Measurements from ENCODE around the gene ITGB5.

ITGB5 gene

DNA sequence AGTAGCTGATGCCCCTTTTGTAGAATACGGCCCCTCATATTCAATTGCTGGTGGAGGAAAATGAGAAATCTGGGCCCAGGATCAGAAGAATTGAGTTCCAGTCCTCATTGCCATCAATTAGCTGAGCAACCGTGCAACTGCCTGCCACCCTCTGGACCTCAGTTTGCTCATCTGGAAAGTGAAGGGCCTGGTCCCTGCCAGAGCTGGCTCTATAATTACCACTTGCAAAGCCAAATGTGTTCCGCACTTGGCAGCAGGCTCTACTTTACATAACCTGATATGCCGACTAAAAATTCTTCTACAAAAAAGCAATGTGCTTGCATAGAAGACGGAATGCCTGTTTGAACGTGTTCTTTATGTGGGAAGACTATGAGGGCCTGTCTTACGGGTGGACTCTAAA is 8.6 kb upstream of the ITGB5 start:
- no peak for DNase-seq

GRCh38 chr3:124893526-124893925 is 6.4 kb upstream of the ITGB5 start:
- DNase-seq, result no peak

DNA sequence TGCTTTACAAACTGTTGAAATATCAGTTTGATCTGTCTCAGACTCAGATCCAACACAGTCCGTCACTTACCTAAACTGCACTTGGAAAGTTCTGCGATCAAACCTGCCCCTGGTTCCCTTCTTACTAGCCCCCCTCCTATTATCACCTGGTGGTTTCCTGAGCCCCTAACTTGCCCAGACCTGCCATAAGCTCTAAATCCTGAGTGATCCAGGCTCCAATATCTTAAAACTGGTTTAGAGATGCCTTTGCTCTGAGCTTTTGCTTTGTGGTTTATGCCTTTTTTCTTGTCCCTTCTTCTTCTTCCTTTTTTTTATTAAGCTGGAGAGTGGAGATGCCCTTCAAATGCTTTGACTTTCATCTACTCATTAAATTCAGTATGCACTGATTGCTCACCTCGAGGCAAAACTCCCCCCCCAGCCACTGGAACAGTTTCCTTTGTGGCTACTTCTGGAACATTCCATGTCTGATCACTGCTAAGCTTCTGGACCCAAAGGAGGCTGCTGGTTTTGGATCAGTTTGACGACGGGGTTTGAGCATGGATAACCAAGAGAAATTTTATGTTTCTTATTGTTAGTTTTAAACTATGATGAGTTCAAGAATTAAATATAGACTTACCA is 3.5 kb upstream of the ITGB5 start:
- DNase-seq, result no peak

- DNase-seq, result no peak
Observed at GRCh38 chr3:124888482-124889441, 1.6 kb upstream of the ITGB5 start.

DNA sequence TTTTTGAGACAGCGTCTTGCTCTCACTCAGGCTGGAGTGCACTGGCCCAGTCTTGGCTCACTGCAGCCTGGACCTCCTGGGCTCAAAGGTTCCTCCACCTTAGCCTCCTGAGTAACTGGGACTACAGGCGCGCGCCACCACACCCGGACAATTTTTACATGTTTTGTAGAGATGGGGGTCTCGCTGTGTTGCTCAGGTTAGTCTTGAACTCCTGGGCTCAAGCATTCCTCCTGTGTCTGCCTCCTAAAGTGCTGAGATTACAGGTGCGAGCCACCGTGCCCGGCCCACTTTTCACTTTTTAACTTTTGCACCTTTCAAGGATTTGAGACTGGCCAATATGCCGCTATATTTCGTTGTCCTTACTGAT is 750 bp upstream of the ITGB5 start:
- DNase-seq, result no peak

DNA sequence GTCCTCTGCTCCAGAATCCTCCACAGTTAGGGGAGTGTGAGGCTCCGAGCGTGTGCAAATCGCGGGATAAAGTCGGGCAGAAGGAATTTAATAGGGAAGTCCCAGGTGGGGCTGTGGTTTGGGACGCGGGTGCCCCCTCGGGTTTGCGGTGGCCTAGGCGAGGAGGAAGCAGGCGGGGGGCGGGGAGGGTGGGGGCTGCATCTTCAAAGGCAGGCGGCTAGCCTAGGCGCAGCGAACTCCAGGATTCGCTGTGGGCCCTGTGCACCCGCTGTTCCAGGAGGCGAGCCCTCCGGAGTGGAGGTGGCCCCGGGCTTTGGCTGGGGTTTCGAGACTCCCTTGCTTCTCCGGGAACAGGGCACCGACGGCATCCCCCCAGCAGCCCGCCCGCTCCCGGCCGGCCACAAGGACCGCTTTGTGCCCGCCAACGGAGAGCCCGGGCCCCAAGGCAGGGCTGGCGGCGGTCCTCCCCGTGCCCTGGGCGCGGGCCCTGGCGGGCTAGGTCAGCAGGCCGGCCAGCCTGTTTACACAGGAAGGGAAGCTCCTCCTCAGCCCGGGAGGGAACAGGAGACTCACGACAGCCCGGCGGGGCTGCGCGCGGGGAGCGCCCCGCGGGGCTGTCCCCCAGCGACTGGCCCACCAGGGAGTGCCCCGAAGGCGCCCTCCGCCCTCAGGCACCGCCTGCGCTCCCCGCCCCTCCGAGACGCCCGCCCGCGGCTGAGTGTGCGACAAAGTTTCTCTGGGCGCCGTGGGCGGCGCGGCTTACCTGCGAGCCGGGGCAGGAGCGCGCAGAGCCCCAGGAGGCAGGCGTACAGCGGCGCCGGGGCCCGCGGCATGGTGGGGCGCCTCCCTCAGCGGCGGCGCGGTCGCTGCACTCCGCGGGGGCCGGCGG is 753 bp downstream of the ITGB5 start:
- DNase-seq, result peak; percentile 14

- no peak for DNase-seq
Observed at GRCh38 chr3:124885466-124886167, 1.5 kb downstream of the ITGB5 start.

DNA sequence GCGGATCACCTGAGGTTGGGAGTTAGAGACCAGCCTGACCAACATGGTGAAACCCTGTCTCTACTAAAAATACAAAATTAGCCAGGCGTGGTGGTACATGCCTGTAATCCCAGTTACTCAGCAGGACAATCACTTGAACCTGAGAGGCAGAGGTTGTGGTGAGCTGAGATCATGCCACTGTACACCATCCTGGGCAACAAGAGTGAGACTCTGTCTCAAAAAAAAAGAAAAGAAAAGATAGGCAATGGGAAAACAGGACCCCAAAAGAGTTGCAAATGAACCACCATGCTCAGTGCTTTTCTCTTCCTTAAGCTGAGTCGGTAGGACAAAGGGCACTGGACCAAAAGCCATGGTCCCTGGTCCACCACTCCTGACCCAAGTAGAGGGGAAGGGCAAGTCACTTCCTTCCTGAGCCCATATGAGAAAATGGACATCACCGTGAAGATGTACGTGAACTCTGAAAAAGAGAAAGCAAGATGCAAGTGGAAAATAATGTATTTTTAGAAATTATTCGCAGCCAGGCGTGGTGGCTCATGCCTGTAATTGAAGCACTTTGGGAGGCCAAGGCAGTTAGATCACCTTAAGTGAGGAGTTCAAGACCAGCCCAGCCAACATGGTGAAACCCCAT is 2.6 kb downstream of the ITGB5 start:
- no peak for DNase-seq

DNA sequence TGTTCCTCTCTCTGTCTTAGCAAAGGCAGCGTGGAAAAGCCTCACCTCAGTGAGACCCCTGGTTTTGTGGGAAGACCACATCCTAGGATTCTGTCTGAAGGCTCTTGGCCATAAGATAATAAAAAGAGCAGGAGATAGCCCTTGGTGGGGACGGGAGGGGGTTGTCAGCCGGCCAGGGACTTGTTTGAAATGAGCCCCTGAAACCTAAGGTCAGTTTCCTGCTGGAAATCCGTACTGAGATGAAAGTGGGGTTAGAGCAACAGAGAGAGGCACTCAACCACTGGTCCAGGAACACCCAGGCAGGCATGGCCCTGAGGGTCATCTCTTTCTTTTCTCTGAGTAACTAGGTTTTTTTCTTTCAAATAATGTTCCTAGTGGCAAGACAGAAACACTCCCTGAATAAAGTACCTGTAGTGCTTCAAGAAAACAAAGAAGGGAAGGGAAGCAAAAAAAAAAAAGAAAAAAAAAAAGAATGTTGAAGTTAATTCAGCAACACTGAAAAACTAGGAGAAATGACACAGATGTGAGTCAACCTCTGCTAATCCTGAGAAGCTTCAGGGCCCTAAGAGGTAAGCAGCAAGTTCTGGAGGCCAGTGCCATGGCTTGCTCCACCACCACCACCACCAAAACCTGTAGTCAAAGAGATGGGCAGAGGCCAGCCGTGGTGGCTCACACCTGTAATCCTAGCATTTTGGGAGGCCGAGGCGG is 3.2 kb downstream of the ITGB5 start:
- DNase-seq, result no peak

DNA sequence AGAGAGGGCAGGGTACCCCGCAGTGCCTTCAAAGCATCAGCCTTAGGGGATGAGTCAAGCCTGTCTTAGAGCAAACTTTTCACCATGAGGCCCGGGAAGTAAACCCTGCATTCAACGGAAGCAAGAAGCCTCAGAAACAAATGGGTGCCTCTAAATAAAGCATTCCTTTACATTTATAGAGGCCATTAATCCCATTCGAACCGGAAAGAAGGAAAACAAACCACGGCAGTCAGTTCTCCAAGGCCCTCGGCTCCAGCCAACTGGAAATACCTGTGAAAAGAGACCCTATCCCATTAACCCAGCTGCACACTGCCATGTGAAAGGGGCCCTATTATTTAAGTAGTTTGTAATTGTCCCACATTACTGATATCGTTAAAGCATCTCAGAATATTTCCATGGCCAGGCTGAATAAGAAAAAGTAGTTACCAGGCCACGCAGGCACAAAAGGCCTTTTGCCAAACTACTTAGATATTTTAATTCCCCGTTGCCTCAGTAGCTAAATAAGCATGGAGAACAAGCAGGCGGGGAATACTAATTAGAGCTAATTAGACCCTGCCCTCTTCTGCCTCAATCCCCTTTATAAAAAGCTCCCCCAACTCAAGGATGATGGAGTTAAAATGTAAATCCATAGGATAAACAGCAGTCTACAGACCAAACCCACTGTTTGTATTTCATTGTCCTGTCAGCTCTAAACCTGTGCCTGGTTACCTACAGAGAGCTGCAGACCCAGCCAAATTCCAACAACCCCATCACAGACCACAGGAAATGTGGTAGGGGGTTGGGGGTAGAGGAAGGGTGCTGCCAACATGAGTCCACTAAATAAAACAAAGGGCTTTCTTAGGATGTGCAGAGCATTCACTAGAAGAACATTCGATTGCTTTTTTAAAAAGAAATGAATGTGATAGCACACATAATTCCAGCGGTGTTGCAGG is 4.1 kb downstream of the ITGB5 start:
- no peak for DNase-seq

GRCh38 chr3:124881976-124882697 is 5.0 kb downstream of the ITGB5 start:
- DNase-seq, result no peak

DNA sequence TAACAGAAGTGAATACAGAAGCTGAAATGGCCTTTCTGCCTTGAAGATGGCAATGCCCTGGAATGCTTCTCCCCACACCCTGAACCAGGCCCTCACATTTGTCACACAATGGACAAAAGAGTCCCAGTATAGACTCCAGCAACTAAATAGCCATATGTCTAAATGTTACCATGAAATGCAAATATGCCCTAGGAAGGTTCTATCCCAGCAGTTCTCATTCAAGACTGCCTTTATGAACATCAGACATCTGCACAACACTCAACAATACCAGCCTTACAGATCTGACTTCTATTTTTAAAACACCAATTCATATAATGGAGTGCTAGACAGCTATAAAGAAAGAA is 7.9 kb downstream of the ITGB5 start:
- no peak for DNase-seq

DNA sequence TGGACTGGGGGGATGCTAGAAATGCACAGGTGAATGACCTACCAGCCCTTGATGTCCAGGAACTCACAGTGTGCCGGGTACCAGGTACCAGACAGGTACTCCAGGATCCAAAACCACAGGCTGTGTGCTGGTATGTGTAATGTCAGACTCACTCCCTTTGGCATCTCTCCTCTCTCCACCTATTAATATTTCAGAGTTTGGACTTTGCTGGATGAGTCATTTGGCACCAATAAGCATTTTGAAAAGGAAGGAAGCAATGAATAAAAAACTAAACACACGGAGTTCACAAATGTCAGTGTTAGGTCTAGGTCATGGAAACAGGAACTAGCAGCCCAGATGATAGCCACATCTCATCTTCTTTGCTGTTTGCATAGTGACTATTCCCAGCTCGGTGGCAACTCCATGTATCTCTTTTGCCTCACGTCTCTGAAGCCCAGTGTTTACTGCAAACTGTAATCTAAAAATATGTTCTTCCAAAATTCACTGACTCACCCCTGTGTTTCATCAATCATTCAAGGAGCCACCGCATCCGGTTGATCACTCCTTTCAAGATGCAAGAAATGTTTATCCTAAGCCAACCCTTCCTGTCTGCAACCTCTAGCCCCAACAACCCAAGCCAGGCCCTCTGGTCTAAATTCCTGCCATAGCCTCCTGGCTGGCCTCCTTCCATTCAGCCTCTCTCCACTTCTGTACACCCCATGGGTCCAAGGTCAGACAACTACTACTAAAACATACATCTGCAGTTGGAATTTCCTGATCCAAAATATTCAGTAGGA is 8.4 kb downstream of the ITGB5 start:
- DNase-seq, result no peak

- DNase-seq, result no peak
Observed at GRCh38 chr3:124877674-124878073, 9.5 kb downstream of the ITGB5 start.

DNA sequence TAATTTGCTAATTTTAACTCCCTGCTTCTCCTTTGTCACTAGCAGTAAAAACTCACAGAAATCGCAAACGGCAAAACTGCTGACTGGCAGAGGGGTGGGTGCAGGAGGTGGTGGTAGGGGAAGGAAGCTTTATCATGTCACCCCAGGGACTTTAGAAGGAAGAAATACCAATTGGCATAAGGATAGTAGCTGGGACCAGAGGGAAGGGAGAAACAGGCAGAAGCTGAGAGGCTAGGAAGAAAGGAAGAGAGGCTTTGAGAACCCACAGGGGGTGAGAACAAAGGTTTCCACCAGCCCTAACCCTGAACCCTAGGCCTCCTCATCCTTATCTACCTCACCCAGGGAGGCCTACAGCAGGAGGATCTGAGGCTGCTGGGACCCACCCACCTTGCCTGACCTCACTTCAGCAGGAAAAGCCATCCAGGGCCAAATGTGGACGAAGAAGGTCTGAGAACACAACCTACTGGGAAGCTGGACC is 10.7 kb downstream of the ITGB5 start:
- DNase-seq, result no peak

GRCh38 chr3:124873226-124873625 is 13.9 kb downstream of the ITGB5 start:
- no peak for DNase-seq

- DNase-seq, result no peak
Observed at GRCh38 chr3:124867511-124867910, 19.7 kb downstream of the ITGB5 start.

- DNase-seq, result no peak
Observed at GRCh38 chr3:124862006-124862405, 25.2 kb downstream of the ITGB5 start.

DNA sequence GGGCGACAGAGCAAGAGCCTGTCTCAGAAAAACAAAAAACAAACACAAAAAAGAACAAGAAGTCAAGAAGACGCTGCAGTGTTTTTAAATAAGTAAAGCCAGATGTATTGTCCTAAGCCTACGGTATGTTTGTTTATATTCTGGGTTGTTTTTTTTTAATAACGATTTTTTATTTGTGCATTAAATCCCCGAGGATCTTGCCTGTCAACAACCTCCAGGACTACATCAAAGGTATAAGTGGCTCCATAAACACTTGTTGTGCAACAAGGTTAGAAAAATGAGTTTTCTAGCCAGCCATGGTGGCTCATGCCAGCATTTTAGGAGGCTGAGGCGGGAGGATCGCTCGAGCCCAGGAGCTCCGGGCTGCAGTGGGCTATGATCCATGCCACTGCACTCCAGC is 26.1 kb downstream of the ITGB5 start:
- no peak for DNase-seq
